HepG2 (cell line): Measurements from ENCODE around the gene ZNF394.

ENCODE experiments used
- ELF4 ChIP-seq: sonication (generic); formaldehyde crosslinking; IDR thresholded peaks from 2 replicates; pipeline ENCODE4 v1.5.0; 2020; ENCODE audit warnings: missing genetic modification reagents, mild to moderate bottlenecking, moderate library complexity, borderline replicate concordance
- HMGXB4 ChIP-seq, 2 experiments: sonication (generic) in 1 of 2; formaldehyde crosslinking in 1 of 2; IDR thresholded peaks; 2 replicates each; pipeline versions ENCODE4 v1.4.0 to v1.6.1; 2018 to 2020; ENCODE audit warnings: missing genetic modification reagents in 2 of 2, borderline replicate concordance in 1 of 2, low read depth in 1 of 2, mild to moderate bottlenecking in 1 of 2, missing biosample characterization in 1 of 2
- HOXA7 ChIP-seq: sonication (generic); formaldehyde crosslinking; IDR thresholded peaks from 2 replicates; pipeline ENCODE4 v1.8.1; 2022; ENCODE audit warnings: mild to moderate bottlenecking, missing genetic modification reagents, moderate library complexity
- JUN ChIP-seq: sonication (generic); formaldehyde crosslinking; IDR thresholded peaks from 2 replicates; pipeline ENCODE4 v1.4.0; 2020; ENCODE audit warnings: mild to moderate bottlenecking, missing genetic modification reagents
- POLR2A ChIP-seq, 2 experiments: IDR thresholded peaks; 2 replicates each; pipeline ENCODE4 v1.6.1; 2011; ENCODE audit warnings: low read depth in 2 of 2, low read length in 2 of 2, mild to moderate bottlenecking in 1 of 2, moderate library complexity in 1 of 2; ENCODE audit not compliant: insufficient read depth in 1 of 2
- SRSF9 ChIP-seq: fragments of 200-400 bp; formaldehyde crosslinking; IDR thresholded peaks from 2 replicates; pipeline ENCODE4 v1.6.1; 2018; ENCODE audit warnings: borderline replicate concordance, mild to moderate bottlenecking, low read depth, low read length; ENCODE audit not compliant: insufficient read depth, poor library complexity, severe bottlenecking
- ZNF772 ChIP-seq: sonication (generic); formaldehyde crosslinking; IDR thresholded peaks from 2 replicates; pipeline ENCODE4 v1.5.0; 2020; ENCODE audit warnings: mild to moderate bottlenecking, missing genetic modification reagents
- TF ChIP-seq, protein P1 (sequence below): sonication (generic); formaldehyde crosslinking; IDR thresholded peaks from 2 replicates; pipeline ENCODE4 v1.4.0; 2020; ENCODE audit warnings: mild to moderate bottlenecking, missing genetic modification reagents, borderline replicate concordance
- TF ChIP-seq, protein P2 (sequence below): sonication (generic); formaldehyde crosslinking; IDR thresholded peaks from 2 replicates; pipeline ENCODE4 v1.8.1; 2022; ENCODE audit warnings: mild to moderate bottlenecking, missing genetic modification reagents
- TF ChIP-seq, protein P3 (sequence below): sonication (generic); formaldehyde crosslinking; IDR thresholded peaks from 2 replicates; pipeline ENCODE4 v1.5.0; 2020; ENCODE audit warnings: mild to moderate bottlenecking, missing genetic modification reagents, moderate library complexity

DNA sequence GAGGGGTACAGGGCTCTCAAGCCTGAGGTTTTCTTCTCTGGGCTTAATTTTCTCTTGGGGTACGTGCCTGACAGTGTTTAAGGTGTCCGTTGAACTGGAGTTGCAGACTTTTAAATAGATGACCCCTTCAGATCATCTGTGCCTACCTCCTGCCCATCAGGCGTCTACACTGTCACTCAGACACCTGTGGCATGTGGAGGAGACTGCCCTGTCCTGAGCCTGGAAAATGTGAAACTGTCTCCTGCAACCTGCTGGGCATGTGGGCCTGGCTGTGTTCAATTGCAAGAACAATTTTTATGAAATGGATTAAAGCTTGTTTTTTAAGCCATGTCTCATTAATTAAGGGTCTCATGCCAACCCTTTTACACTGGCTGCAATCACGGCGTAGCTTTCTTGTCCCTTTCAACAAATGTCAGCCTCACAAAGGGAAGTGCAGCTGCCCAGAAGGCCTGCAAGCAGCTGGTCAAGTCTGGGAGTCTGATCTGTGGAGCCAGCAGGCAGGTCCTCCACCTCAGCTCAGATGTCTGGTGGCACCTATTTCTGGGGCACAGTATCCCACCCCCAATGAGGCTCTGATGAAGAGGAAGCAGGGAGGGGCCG lies 42.9 kb downstream of the ZNF394 start:
- TF ChIP-seq, protein P1, sequence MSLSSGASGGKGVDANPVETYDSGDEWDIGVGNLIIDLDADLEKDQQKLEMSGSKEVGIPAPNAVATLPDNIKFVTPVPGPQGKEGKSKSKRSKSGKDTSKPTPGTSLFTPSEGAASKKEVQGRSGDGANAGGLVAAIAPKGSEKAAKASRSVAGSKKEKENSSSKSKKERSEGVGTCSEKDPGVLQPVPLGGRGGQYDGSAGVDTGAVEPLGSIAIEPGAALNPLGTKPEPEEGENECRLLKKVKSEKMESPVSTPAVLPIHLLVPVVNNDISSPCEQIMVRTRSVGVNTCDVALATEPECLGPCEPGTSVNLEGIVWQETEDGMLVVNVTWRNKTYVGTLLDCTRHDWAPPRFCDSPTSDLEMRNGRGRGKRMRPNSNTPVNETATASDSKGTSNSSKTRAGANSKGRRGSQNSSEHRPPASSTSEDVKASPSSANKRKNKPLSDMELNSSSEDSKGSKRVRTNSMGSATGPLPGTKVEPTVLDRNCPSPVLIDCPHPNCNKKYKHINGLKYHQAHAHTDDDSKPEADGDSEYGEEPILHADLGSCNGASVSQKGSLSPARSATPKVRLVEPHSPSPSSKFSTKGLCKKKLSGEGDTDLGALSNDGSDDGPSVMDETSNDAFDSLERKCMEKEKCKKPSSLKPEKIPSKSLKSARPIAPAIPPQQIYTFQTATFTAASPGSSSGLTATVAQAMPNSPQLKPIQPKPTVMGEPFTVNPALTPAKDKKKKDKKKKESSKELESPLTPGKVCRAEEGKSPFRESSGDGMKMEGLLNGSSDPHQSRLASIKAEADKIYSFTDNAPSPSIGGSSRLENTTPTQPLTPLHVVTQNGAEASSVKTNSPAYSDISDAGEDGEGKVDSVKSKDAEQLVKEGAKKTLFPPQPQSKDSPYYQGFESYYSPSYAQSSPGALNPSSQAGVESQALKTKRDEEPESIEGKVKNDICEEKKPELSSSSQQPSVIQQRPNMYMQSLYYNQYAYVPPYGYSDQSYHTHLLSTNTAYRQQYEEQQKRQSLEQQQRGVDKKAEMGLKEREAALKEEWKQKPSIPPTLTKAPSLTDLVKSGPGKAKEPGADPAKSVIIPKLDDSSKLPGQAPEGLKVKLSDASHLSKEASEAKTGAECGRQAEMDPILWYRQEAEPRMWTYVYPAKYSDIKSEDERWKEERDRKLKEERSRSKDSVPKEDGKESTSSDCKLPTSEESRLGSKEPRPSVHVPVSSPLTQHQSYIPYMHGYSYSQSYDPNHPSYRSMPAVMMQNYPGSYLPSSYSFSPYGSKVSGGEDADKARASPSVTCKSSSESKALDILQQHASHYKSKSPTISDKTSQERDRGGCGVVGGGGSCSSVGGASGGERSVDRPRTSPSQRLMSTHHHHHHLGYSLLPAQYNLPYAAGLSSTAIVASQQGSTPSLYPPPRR (CRISPR knock-in tag): no peak
- TF ChIP-seq POLR2A (IDR thresholded peaks at IDR 0.05; ENCODE audit: insufficient read depth in 1 of 2, low read depth in 2 of 2, low read length in 2 of 2) (no peak), JUN (CRISPR knock-in tag) (no peak), ELF4 (no peak), SRSF9 (no peak), HOXA7 (no peak), HMGXB4 (CRISPR knock-in tag; IDR thresholded peaks at IDR 0.05; ENCODE audit: borderline replicate concordance in 1 of 2, low read depth in 1 of 2) (no peak), ZNF772 (CRISPR knock-in tag) (no peak)
- TF ChIP-seq, protein P2, sequence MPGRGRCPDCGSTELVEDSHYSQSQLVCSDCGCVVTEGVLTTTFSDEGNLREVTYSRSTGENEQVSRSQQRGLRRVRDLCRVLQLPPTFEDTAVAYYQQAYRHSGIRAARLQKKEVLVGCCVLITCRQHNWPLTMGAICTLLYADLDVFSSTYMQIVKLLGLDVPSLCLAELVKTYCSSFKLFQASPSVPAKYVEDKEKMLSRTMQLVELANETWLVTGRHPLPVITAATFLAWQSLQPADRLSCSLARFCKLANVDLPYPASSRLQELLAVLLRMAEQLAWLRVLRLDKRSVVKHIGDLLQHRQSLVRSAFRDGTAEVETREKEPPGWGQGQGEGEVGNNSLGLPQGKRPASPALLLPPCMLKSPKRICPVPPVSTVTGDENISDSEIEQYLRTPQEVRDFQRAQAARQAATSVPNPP: no peak
- TF ChIP-seq, protein P3, sequence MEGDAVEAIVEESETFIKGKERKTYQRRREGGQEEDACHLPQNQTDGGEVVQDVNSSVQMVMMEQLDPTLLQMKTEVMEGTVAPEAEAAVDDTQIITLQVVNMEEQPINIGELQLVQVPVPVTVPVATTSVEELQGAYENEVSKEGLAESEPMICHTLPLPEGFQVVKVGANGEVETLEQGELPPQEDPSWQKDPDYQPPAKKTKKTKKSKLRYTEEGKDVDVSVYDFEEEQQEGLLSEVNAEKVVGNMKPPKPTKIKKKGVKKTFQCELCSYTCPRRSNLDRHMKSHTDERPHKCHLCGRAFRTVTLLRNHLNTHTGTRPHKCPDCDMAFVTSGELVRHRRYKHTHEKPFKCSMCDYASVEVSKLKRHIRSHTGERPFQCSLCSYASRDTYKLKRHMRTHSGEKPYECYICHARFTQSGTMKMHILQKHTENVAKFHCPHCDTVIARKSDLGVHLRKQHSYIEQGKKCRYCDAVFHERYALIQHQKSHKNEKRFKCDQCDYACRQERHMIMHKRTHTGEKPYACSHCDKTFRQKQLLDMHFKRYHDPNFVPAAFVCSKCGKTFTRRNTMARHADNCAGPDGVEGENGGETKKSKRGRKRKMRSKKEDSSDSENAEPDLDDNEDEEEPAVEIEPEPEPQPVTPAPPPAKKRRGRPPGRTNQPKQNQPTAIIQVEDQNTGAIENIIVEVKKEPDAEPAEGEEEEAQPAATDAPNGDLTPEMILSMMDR: no peak
